ENCODE data around the gene GTPBP4.
"Not testable (repeated sequence)": the region's sequence is repeated elsewhere in the genome, so short reads cannot be mapped to it uniquely, and the experiment has no call there.

The GTPBP4 gene

DNA sequence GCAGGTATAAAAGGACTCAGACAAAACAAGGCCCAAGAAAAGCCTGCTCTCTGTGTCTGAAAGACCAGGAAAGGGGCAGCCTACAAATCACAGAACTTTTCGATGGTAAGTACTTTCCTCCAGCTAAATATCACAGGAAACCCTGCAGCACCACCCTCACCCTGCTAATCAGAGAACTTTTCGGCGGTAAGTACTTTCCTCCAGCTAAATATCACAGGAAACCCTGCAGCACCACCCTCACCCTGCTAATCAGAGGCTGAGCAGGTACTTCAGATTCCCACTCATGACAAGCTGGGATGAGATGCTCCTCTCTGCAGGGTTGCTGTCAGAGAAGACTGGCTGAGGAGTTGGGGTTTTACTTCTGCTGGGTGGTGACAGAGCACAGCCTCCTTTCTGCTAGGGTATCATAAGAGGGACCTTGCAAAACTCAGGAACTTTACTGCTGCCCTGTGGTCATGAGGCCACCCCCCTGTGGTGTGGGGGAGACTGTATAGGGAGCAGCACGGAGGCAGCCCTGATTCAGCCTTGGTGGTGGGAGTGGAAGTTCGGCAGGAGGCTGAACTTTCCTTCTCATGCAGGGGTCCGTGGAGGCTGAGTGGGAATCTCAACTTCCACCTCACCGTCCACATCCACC lies 75.1 kb downstream of the GTPBP4 start:
- DNase-seq: no peak

DNA sequence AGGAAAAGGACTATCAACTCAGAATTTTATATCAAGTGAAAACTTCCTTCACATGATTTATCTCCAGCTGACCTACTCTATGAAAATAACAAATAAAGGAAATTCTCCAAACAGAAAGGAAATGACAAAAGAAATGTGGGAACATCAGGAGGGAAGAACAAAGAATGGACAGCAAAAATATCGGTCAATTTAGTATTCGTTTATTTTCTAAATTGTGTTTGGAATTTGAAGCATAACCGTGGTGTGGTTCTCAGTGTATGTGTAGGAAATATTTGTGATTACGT lies 76.7 kb downstream of the GTPBP4 start:
- no peak for DNase-seq

DNA sequence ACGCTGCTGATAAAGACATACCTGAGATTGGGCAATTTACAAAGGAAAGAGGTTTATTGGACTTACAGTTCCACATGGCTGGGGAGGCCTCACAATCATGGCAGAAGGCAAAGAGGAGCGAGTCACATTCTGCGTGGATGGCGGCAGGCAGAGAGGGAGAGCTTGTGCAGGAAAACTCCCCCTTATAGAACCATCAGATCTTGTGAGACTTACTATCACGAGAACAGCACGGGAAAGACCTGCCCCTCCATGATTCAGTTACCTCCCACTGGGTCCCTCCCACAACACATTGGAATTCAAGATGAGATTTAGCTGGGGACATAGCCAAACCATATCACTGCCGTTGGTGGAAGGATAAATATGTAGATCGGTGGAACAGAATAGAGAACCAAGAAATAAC lies 78.5 kb downstream of the GTPBP4 start:
- DNase-seq: not testable (repeated sequence)

DNA sequence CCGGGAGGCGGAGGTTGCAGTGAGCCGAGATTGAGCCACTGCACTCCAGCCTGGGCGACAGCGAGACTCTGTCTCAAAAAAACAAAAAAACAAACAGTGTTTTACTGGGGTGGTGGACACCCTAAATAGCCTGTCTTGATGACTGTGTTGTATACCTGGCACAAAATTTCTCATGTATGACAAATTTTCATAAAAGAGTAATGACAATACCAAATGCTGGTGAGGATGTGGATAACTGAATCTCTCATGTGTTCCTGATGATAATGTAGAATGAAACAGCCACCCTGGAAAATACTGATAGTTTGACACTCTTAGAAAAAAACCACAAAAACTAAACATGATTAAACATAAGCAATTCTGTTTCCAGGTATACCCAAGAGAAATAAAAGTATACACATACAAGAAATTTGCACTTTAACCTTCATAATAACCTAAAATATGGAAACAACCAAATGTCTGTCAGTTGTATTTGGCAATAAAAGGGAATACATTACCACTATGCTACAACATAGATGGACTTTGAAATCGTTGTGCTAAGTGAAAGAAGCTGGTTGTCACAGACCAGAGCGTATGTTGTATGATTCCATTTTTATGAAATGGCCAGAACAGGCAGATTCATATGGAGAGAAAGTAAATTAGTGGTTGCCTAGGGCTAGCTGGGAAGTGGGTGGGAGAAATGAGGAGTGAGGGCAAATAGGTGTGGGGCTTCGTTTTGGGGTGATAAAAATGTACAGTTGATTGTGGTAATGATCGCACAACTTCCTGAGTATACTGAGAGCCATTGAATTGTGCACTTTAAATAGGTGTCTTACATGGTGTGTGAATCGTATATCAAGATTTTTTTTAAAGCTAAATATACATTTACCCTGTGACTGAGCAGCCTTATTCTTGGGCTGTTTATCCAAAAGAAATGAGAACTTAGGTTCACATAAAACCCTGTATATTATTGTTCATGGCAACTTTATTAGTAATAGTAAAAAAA lies 80.4 kb downstream of the GTPBP4 start:
- DNase-seq: no peak

All from fibroblast of skin of right quadriceps (primary cell).